Trophoblast cell (in vitro differentiated cells and primary cell): ENCODE measurements around the gene TAAR5.
"Not testable (repeated sequence)": the region's sequence is repeated elsewhere in the genome, so short reads cannot be mapped to it uniquely, and the experiment has no call there.

Experiments
- DNase-seq, 2 donors: peaks; one replicate each; pipeline ENCODE4 v3.0.0-alpha.2; 2016
- H2AFZ ChIP-seq: 2 replicates; pipeline ENCODE4 v1.6.1; 2013; ENCODE audit warnings: low read length, moderate library complexity, mild to moderate bottlenecking; ENCODE audit not compliant: insufficient read depth, poor library complexity
- H2AK5ac ChIP-seq: 2 replicates; pipeline ENCODE4 v1.6.1; 2013; ENCODE audit warnings: mild to moderate bottlenecking, low read length
- H2BK120ac ChIP-seq: 2 replicates; pipeline ENCODE4 v1.6.1; 2013; ENCODE audit warnings: low read length, mild to moderate bottlenecking, moderate library complexity; ENCODE audit not compliant: insufficient read depth, poor library complexity
- H2BK12ac ChIP-seq: 2 replicates; pipeline ENCODE4 v1.6.1; 2013; ENCODE audit warnings: mild to moderate bottlenecking, low read length, moderate library complexity
- H2BK5ac ChIP-seq: 2 replicates; pipeline ENCODE4 v1.6.1; 2013; ENCODE audit warnings: low read length, low read depth, moderate library complexity, mild to moderate bottlenecking; ENCODE audit not compliant: poor library complexity
- H3K14ac ChIP-seq: 2 replicates; pipeline ENCODE4 v1.6.1; 2013; ENCODE audit warnings: mild to moderate bottlenecking, low read length
- H3K18ac ChIP-seq: 2 replicates; pipeline ENCODE4 v1.6.1; 2013; ENCODE audit warnings: mild to moderate bottlenecking, low read length
- H3K23ac ChIP-seq: 2 replicates; pipeline ENCODE4 v1.6.1; 2013; ENCODE audit warnings: low read length
- H3K27ac ChIP-seq: 2 replicates; pipeline ENCODE4 v1.5.1; 2013; ENCODE audit warnings: low read depth, mild to moderate bottlenecking, inconsistent platforms, low read length, moderate library complexity
- H3K27me3 ChIP-seq: 2 replicates; pipeline ENCODE4 v1.6.1; 2013; ENCODE audit warnings: inconsistent platforms, mild to moderate bottlenecking, low read length, moderate library complexity; ENCODE audit not compliant: insufficient read depth
- H3K36me3 ChIP-seq, 2 experiments: 1 replicate in 1 of 2; 2 replicates in 1 of 2; pipeline ENCODE4 v1.6.1; 2013; ENCODE audit warnings: low read length in 2 of 2, mild to moderate bottlenecking in 2 of 2, moderate library complexity in 1 of 2; ENCODE audit not compliant: insufficient read depth in 2 of 2, control insufficient read depth in 1 of 2
- H3K4ac ChIP-seq: 2 replicates; pipeline ENCODE4 v1.6.1; 2013; ENCODE audit warnings: low read depth, mild to moderate bottlenecking, low read length, moderate library complexity
- H3K4me1 ChIP-seq, 2 experiments: 1 replicate in 1 of 2; 2 replicates in 1 of 2; pipeline ENCODE4 v1.6.1; 2013; ENCODE audit warnings: low read length in 2 of 2, mild to moderate bottlenecking in 2 of 2, moderate library complexity in 1 of 2; ENCODE audit not compliant: insufficient read depth in 2 of 2, control insufficient read depth in 1 of 2
- H3K4me2 ChIP-seq: 2 replicates; pipeline ENCODE4 v1.6.1; 2013; ENCODE audit warnings: inconsistent platforms, mild to moderate bottlenecking, low read length, moderate library complexity
- H3K4me3 ChIP-seq: 2 replicates; pipeline ENCODE4 v1.5.1; 2013; ENCODE audit warnings: mild to moderate bottlenecking, low read depth, low read length, inconsistent platforms
- H3K79me1 ChIP-seq: one replicate; pipeline ENCODE4 v1.6.1; 2013; ENCODE audit warnings: low read length
- H3K79me2 ChIP-seq: 2 replicates; pipeline ENCODE4 v1.6.1; 2013; ENCODE audit warnings: low read length, mild to moderate bottlenecking; ENCODE audit not compliant: control insufficient read depth, insufficient read depth, poor library complexity
- H3K9ac ChIP-seq: 2 replicates; pipeline ENCODE4 v1.6.1; 2013; ENCODE audit warnings: mild to moderate bottlenecking, low read length
- H3K9me3 ChIP-seq: 2 replicates; pipeline ENCODE4 v1.6.1; 2013; ENCODE audit warnings: low read depth, mild to moderate bottlenecking, control low read depth, inconsistent platforms, low read length; ENCODE audit not compliant: insufficient read depth
- H4K12ac ChIP-seq: 2 replicates; pipeline ENCODE4 v1.6.1; 2013; ENCODE audit warnings: low read depth, mild to moderate bottlenecking, low read length, moderate library complexity
- H4K8ac ChIP-seq: 2 replicates; pipeline ENCODE4 v1.6.1; 2013; ENCODE audit warnings: low read depth, mild to moderate bottlenecking, low read length, moderate library complexity
- H4K91ac ChIP-seq: one replicate; pipeline ENCODE4 v1.6.1; 2013; ENCODE audit warnings: low read depth, mild to moderate bottlenecking, low read length, moderate library complexity
- WGBS: extraction: QIAGEN DNeasy Blood & Tissue Kit; methylation state at CpG from one replicate; pipeline ENCODE4 v1.1.7; 2013; ENCODE audit warnings: missing lambda C conversion rate; ENCODE audit not compliant: insufficient read length, insufficient coverage; ENCODE audit errors: extremely low coverage; 5-methylcytosine and 5-hydroxymethylcytosine counted together

Gene TAAR5

GRCh38 chr6:132568611-132569010, 20.9 kb downstream of the TAAR5 start:
- no peak overlapping the region for H3K4ac ChIP-seq
- no peak overlapping the region for H2AFZ ChIP-seq
- no peak overlapping the region for H3K4me2 ChIP-seq
- no peak overlapping the region for H3K4me3 ChIP-seq
- no peaks in the 10 kb centered on the region for H3K4me1 ChIP-seq
- no peak overlapping the region for H4K12ac ChIP-seq
- H3K27me3 ChIP-seq: no peaks in the 10 kb centered on the region
- H3K9me3 ChIP-seq: no peaks in the 10 kb centered on the region
- no peak overlapping the region for H3K23ac ChIP-seq
- H3K79me1 ChIP-seq: no peaks in the 10 kb centered on the region
- H4K8ac ChIP-seq: no peak overlapping the region
- no peak overlapping the region for H4K91ac ChIP-seq
- H3K18ac ChIP-seq: no peak overlapping the region
- no peaks in the 10 kb centered on the region for H3K79me2 ChIP-seq
- no peak overlapping the region for H3K14ac ChIP-seq
- H2BK120ac ChIP-seq: no peak overlapping the region
- H3K9ac ChIP-seq: no peak overlapping the region
- no peak overlapping the region for H2AK5ac ChIP-seq
- H3K36me3 ChIP-seq: no peaks in the 10 kb centered on the region
- H2BK12ac ChIP-seq: no peak overlapping the region
- no peak for DNase-seq
- H2BK5ac ChIP-seq: no peak overlapping the region
- WGBS: no CpG with 5 or more reads among the region's 6 CpGs
- no peak overlapping the region for H3K27ac ChIP-seq

- Histone ChIP-seq H2BK12ac (no peak overlapping the region), H3K9me3 (no peaks in the 10 kb centered on the region), H3K14ac (no peak overlapping the region), H3K4me3 (no peak overlapping the region), H3K18ac (no peak overlapping the region), H4K91ac (no peak overlapping the region), H3K27ac (no peak overlapping the region), H3K79me1 (no peaks in the 10 kb centered on the region), H4K8ac (no peak overlapping the region), H4K12ac (no peak overlapping the region), H3K9ac (no peak overlapping the region), H2BK5ac (no peak overlapping the region), H3K36me3 (no peaks in the 10 kb centered on the region), H3K79me2 (no peaks in the 10 kb centered on the region), H3K4ac (no peak overlapping the region), H2BK120ac (no peak overlapping the region), H3K4me1 (no peaks in the 10 kb centered on the region), H2AFZ (no peak overlapping the region), H3K27me3 (no peaks in the 10 kb centered on the region), H3K4me2 (no peak overlapping the region), H2AK5ac (no peak overlapping the region), H3K23ac (no peak overlapping the region)
- WGBS: no CpG with 5 or more reads among the region's 1 CpG
- DNase-seq: no peak
These were observed 22.0 kb downstream of the TAAR5 start for GRCh38 chr6:132567566-132567965.

DNA sequence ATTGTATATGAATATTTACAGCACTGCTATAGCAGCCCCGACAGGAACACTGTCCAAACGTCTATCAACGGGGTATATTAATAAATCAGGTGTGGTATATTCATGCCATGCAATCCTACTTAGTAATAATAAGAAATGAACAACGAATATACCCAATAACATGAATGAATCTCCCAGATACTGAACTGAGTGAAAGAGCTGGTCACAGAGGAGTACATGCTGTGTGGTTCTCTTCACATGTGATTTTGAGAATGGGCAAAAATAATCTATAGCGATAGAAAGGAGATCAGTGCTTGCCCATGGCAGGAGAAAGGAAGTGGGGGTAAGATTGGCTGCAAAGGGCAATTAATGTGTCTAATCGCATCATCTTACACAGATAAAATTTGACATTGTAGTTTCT, 23.1 kb downstream of the TAAR5 start:
- no peak overlapping the region for H3K14ac ChIP-seq
- H3K27ac ChIP-seq: no peak overlapping the region
- H3K9ac ChIP-seq: no peak overlapping the region
- no peak overlapping the region for H3K4ac ChIP-seq
- no peaks in the 10 kb centered on the region for H3K79me2 ChIP-seq
- no peak overlapping the region for H2BK120ac ChIP-seq
- H2AFZ ChIP-seq: no peak overlapping the region
- H2AK5ac ChIP-seq: no peak overlapping the region
- no peak overlapping the region for H3K4me2 ChIP-seq
- H4K8ac ChIP-seq: no peak overlapping the region
- no peak for DNase-seq
- no peak overlapping the region for H3K18ac ChIP-seq
- no peak overlapping the region for H4K91ac ChIP-seq
- no peak overlapping the region for H3K23ac ChIP-seq
- no peaks in the 10 kb centered on the region for H3K4me1 ChIP-seq
- H2BK5ac ChIP-seq: no peak overlapping the region
- H3K4me3 ChIP-seq: no peak overlapping the region
- no peaks in the 10 kb centered on the region for H3K36me3 ChIP-seq
- no peak overlapping the region for H4K12ac ChIP-seq
- whole genome bisulfite sequencing: no CpG with 5 or more reads among the region's 6 CpGs
- H3K27me3 ChIP-seq: no peaks in the 10 kb centered on the region
- no peaks in the 10 kb centered on the region for H3K9me3 ChIP-seq
- H2BK12ac ChIP-seq: no peak overlapping the region
- H3K79me1 ChIP-seq: no peaks in the 10 kb centered on the region

- not testable (repeated sequence) for H4K12ac ChIP-seq, H4K8ac ChIP-seq, H2BK5ac ChIP-seq, H3K9me3 ChIP-seq, H3K4me2 ChIP-seq, H3K79me2 ChIP-seq, H3K4me1 ChIP-seq, H3K4me3 ChIP-seq, H3K27ac ChIP-seq, H3K9ac ChIP-seq, H3K14ac ChIP-seq, H2AK5ac ChIP-seq, H4K91ac ChIP-seq, H3K27me3 ChIP-seq, H2BK12ac ChIP-seq, H2BK120ac ChIP-seq, H3K18ac ChIP-seq, H3K23ac ChIP-seq, H3K36me3 ChIP-seq, H3K79me1 ChIP-seq, H3K4ac ChIP-seq, DNase-seq, H2AFZ ChIP-seq
- WGBS: no CpG with 5 or more reads among the region's 3 CpGs
These were observed 29.5 kb downstream of the TAAR5 start for GRCh38 chr6:132560087-132560486.
